ENCODE results near the gene DCUN1D4. TPM values are rescaled to one million over a fixed set of nuclear protein-coding genes. Genes with fewer than 3 reads are reported as not detected.

The DCUN1D4 gene
- total RNA-seq (50.7 TPM), polyA plus RNA-seq (ENCODE audit: insufficient read depth, low read depth, low replicate concordance) (17.0 TPM)
- long read RNA-seq, donor 1, full-length matches to known transcripts = 5 of 5 reads
- long read RNA-seq, donor 1, partial matches to known transcripts = 0 of 5 reads
- long read RNA-seq, donor 1, other reads (novel, unspliced or antisense) = 0 of 5 reads
- long read RNA-seq, donor 2, full-length matches to known transcripts = 7 of 7 reads
- long read RNA-seq, donor 2, partial matches to known transcripts = 0 of 7 reads
- long read RNA-seq, donor 2, other reads (novel, unspliced or antisense) = 0 of 7 reads
- long read RNA-seq, donor 3, full-length matches to known transcripts = 3 of 3 reads
- long read RNA-seq, donor 3, partial matches to known transcripts = 0 of 3 reads
- long read RNA-seq, donor 3, other reads (novel, unspliced or antisense) = 0 of 3 reads
- long read RNA-seq, donor 4, full-length matches to known transcripts = 5 of 5 reads
- long read RNA-seq, donor 4, partial matches to known transcripts = 0 of 5 reads
- long read RNA-seq, donor 4, other reads (novel, unspliced or antisense) = 0 of 5 reads
- long read RNA-seq, donor 5 = 0 reads
- long read RNA-seq, donor 6, full-length matches to known transcripts = 4 of 4 reads
- long read RNA-seq, donor 6, partial matches to known transcripts = 0 of 4 reads
- long read RNA-seq, donor 6, other reads (novel, unspliced or antisense) = 0 of 4 reads
- long read RNA-seq, donor 7, full-length matches to known transcripts = 27 of 38 reads
- long read RNA-seq, donor 7, partial matches to known transcripts = 3 of 38 reads
- long read RNA-seq, donor 7, other reads (novel, unspliced or antisense) = 8 of 38 reads
- long read RNA-seq, donor 8, full-length matches to known transcripts = 5 of 32 reads
- long read RNA-seq, donor 8, partial matches to known transcripts = 27 of 32 reads
- long read RNA-seq, donor 8, other reads (novel, unspliced or antisense) = 0 of 32 reads
- long read RNA-seq, donor 9, full-length matches to known transcripts = 5 of 5 reads
- long read RNA-seq, donor 9, partial matches to known transcripts = 0 of 5 reads
- long read RNA-seq, donor 9, other reads (novel, unspliced or antisense) = 0 of 5 reads
- long read RNA-seq, donor 10, full-length matches to known transcripts = 5 of 5 reads
- long read RNA-seq, donor 10, partial matches to known transcripts = 0 of 5 reads
- long read RNA-seq, donor 10, other reads (novel, unspliced or antisense) = 0 of 5 reads

GRCh38 chr4:51842554-51843308 is at the start of gene DCUN1D4:
Gene DCUN1D4 (plus strand): TSS chr4:51843153. CDS start chr4:51843243, 90 bp downstream.
- no peaks in the 10 kb centered on the region for H3K36me3 ChIP-seq (ENCODE audit: control insufficient read depth in 2 of 3, insufficient read depth in 3 of 3, low read length in 3 of 3)
- peak within 1 kb of the TSS; percentile 50 to 87 (median 84) for H3K9ac ChIP-seq (ENCODE audit: low read length in 3 of 3)
- intact Hi-C loops (cut with DNase I) = no loop called here
- peaks cover 0 to 9% (median 4%) of the 10 kb centered on the region in 3 donors for H3K4me1 ChIP-seq (ENCODE audit: control insufficient read depth in 2 of 3, insufficient read depth in 2 of 3, low read depth in 1 of 3, low read length in 3 of 3)
- peak; percentile 100 for DNase-seq
- H3K4me3 ChIP-seq (ENCODE audit: low read length in 3 of 3) = peak within 1 kb of the TSS; percentile 82 to 98 (median 88)
- peak; percentile 36 for TF ChIP-seq CTCF (IDR thresholded peaks at IDR 0.05; ENCODE audit: borderline replicate concordance, extremely low read depth, insufficient read depth)
- FAIRE-seq = peak; percentile 94
- H3K27me3 ChIP-seq (ENCODE audit: control insufficient read depth, insufficient read depth, low read length) = no peaks in the 10 kb centered on the region
- H3K9me3 ChIP-seq (ENCODE audit: control insufficient read depth in 2 of 3, insufficient read depth in 1 of 3, low read length in 3 of 3) = no peaks in the 10 kb centered on the region
- peak within 1 kb of the TSS; percentile 94 to 97 for H3K27ac ChIP-seq (ENCODE audit: low read depth in 2 of 2, low read length in 2 of 2)

GRCh38 chr4:51820443-51821234 is 22.3 kb upstream of the DCUN1D4 start:
- DNase-seq (no peak), FAIRE-seq (no peak)
- no peak overlapping the region for H3K27ac ChIP-seq (ENCODE audit: low read depth in 2 of 2, low read length in 2 of 2)
- H3K9me3 ChIP-seq (ENCODE audit: control insufficient read depth in 2 of 3, insufficient read depth in 1 of 3, low read length in 3 of 3) = peaks cover 0 to 14% (median 10%) of the 10 kb centered on the region in 3 donors
- no peak overlapping the region for H3K4me3 ChIP-seq (ENCODE audit: low read length in 3 of 3)
- no peaks in the 10 kb centered on the region for H3K4me1 ChIP-seq (ENCODE audit: control insufficient read depth in 2 of 3, insufficient read depth in 2 of 3, low read depth in 1 of 3, low read length in 3 of 3)
- H3K36me3 ChIP-seq (ENCODE audit: control insufficient read depth in 2 of 3, insufficient read depth in 3 of 3, low read length in 3 of 3) = no peaks in the 10 kb centered on the region
- H3K27me3 ChIP-seq (ENCODE audit: control insufficient read depth, insufficient read depth, low read length) = no peaks in the 10 kb centered on the region
- TF ChIP-seq CTCF (IDR thresholded peaks at IDR 0.05; ENCODE audit: borderline replicate concordance, extremely low read depth, insufficient read depth) = no peak
- H3K9ac ChIP-seq (ENCODE audit: low read length in 3 of 3) = no peak overlapping the region
- intact Hi-C loops (cut with DNase I) = no loop called here

DNA sequence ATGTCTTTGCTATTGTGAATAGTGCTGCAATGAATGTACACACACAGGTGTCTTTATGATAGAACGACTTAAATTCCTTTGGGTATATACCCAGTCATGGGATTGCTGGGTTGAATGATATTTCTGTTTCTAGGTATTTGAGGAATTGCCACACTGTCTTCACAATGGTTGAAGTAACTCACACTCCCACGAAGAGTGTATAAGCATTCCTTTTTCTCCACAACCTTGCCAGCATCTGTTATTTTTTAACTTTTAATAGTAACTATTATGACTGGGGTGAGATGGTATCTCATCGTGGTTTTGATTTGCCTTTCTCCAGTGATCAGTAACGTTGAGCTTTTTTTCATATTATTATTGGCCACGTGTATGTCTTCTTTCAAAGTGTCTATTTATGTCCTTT is 17.6 kb upstream of the DCUN1D4 start:
- no peak overlapping the region for H3K27ac ChIP-seq (ENCODE audit: low read depth in 2 of 2, low read length in 2 of 2)
- H3K9me3 ChIP-seq (ENCODE audit: control insufficient read depth in 2 of 3, insufficient read depth in 1 of 3, low read length in 3 of 3) = peaks cover 0 to 10% (median 5%) of the 10 kb centered on the region in 3 donors
- H3K4me3 ChIP-seq (ENCODE audit: low read length in 3 of 3) = no peak overlapping the region
- H3K27me3 ChIP-seq (ENCODE audit: control insufficient read depth, insufficient read depth, low read length) = no peaks in the 10 kb centered on the region
- DNase-seq = no peak
- H3K9ac ChIP-seq (ENCODE audit: low read length in 3 of 3) = no peak overlapping the region
- H3K4me1 ChIP-seq (ENCODE audit: control insufficient read depth in 2 of 3, insufficient read depth in 2 of 3, low read depth in 1 of 3, low read length in 3 of 3) = no peaks in the 10 kb centered on the region
- intact Hi-C loops (cut with DNase I) = no loop called here
- no peaks in the 10 kb centered on the region for H3K36me3 ChIP-seq (ENCODE audit: control insufficient read depth in 2 of 3, insufficient read depth in 3 of 3, low read length in 3 of 3)
- FAIRE-seq = no peak
- TF ChIP-seq CTCF (IDR thresholded peaks at IDR 0.05; ENCODE audit: borderline replicate concordance, extremely low read depth, insufficient read depth) = no peak
